GM12875 (cell line): ENCODE measurements around the gene CADPS2.

ENCODE experiments used
- H3K4me3 ChIP-seq: one replicate; pipeline ENCODE4 v1.5.1; 2011; ENCODE audit warnings: low read depth, low read length, control low read depth
- TF ChIP-seq, protein P1 (sequence below): IDR thresholded peaks from 2 replicates; pipeline ENCODE4 v1.5.1; 2011; ENCODE audit warnings: low read depth, mild to moderate bottlenecking, control low read depth, inconsistent platforms, low read length, moderate library complexity, borderline replicate concordance; ENCODE audit not compliant: insufficient read depth

The CADPS2 gene

DNA sequence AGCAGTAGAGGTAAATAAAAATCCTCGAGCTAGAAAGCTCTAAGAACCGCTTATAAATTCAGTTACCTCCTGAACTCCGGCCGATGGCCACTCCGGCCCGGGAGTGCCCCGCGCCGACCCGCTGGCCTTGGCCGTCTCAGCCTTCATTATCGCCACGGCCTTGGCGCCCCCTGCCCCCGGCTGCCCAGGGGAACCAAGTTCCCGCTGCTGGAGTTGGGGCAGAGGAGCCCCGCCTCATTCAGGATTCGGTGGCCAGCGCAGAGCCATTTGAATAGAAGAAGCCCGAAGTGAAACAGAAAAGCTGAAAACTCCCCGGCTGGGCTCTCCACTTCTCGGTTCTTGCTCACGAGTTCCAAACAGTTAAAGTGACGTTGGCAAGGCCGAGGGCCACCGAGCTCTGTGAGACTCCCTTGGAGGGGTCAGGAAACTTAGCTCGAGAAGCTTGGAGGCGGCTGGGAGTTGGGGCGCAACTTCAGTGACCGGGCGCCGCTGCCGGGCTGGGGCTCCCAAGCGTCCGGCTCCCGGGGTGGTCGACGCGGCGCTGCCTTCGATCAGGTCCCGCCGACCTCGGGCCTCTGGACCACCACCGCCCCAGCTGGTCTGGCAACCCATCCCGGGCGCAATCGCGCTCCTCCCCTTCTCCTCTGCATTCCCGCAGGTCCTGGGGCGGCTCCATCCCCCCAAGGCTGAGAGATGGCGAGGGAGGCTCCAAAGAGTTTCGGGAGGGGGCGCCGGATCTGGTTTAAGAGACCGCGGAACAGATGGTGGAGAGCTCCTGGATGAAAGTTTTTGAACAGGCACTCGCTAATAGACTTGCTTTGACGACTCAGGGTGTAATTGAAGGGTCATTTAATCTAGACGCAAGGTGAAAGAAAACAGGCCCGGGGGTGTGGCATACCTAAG, 575.9 kb downstream of the CADPS2 start:
- TF ChIP-seq, protein P1, sequence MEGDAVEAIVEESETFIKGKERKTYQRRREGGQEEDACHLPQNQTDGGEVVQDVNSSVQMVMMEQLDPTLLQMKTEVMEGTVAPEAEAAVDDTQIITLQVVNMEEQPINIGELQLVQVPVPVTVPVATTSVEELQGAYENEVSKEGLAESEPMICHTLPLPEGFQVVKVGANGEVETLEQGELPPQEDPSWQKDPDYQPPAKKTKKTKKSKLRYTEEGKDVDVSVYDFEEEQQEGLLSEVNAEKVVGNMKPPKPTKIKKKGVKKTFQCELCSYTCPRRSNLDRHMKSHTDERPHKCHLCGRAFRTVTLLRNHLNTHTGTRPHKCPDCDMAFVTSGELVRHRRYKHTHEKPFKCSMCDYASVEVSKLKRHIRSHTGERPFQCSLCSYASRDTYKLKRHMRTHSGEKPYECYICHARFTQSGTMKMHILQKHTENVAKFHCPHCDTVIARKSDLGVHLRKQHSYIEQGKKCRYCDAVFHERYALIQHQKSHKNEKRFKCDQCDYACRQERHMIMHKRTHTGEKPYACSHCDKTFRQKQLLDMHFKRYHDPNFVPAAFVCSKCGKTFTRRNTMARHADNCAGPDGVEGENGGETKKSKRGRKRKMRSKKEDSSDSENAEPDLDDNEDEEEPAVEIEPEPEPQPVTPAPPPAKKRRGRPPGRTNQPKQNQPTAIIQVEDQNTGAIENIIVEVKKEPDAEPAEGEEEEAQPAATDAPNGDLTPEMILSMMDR = no peak
- no peak overlapping the region for H3K4me3 ChIP-seq

DNA sequence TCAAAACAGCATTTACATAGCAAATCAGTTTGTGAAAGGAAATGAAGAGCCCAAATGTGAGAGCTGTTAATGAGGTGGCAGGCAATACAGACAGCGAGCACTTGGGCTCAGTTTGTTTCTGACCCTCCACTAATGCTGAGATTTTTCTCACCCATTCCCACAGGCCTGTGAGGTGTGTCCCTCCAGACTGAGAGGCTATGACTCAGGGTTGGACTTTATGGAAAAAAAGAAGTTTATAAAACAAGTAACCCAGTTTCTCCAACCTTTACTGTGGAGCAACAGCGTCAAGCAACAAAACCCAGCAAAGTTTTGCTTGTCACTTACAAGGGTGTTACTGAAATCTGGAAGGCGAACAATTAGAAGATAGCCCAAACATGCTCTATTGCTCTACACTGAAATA, 576.8 kb downstream of the CADPS2 start:
- TF ChIP-seq, protein P1 = no peak
- no peak overlapping the region for H3K4me3 ChIP-seq

DNA sequence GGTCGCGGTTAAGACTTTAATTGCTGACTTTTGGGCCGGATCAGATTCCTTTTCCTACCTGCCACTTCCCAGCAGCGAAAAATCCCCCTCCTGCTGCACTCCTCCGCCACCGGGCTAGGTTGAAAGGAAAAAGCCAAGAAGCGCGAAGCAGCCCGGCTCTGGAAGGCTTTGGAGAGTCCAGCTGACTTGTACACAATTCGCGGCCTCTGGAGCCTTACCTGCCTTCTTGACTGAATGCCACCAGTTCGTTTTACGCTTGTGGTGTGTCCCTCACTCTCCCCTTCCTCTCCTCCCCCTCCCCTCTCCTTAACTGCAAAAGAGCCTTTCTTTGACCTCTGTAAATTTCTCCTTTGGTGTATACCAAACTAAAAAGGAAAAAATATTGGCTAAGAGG, 579.0 kb downstream of the CADPS2 start:
- TF ChIP-seq, protein P1 = no peak
- no peak overlapping the region for H3K4me3 ChIP-seq

DNA sequence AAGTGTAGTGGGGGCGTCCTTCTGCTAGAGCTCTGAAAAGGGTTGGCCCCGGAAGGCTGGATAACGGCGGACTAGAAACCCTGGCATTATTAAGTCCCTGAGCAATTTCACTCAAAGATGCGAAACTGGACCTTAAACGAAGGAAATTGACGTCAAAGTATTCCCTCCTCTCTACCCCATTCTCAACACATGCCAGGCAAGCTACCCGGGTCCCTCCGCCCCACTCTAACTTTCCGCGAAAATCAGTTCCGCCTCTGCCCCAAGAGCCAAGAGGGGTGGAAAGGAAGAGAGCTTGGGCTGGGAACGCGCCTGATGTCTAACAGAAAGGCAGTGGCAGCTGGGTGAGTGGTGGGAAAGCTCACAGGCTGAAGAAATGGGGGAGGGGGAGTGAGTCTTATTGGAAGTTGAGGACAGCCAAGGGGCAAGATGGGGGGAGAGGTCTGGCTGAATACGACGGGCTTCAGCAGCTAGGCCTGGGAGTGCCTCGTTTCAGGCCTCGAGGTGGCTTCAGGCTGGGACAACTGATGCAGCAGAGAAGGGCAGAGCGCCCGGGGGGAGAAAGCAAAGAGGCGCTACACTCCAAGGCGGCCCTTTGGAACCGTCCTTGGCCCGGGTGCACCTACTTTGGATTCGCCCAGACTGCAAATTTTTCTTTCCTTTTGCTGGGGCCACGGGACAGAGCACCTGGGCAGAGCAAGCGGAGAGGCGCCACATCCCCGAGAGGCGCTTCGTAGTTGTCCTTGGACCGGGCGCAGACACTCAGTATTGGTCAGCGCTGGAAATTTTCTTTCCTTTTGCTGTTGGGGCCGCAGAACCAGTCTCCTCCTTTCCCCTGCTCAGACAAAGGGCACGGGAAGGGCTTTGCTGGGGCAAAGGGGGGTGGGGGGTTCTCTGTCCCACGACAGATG, 579.7 kb downstream of the CADPS2 start:
- TF ChIP-seq, protein P1 = no peak
- H3K4me3 ChIP-seq = no peak overlapping the region

DNA sequence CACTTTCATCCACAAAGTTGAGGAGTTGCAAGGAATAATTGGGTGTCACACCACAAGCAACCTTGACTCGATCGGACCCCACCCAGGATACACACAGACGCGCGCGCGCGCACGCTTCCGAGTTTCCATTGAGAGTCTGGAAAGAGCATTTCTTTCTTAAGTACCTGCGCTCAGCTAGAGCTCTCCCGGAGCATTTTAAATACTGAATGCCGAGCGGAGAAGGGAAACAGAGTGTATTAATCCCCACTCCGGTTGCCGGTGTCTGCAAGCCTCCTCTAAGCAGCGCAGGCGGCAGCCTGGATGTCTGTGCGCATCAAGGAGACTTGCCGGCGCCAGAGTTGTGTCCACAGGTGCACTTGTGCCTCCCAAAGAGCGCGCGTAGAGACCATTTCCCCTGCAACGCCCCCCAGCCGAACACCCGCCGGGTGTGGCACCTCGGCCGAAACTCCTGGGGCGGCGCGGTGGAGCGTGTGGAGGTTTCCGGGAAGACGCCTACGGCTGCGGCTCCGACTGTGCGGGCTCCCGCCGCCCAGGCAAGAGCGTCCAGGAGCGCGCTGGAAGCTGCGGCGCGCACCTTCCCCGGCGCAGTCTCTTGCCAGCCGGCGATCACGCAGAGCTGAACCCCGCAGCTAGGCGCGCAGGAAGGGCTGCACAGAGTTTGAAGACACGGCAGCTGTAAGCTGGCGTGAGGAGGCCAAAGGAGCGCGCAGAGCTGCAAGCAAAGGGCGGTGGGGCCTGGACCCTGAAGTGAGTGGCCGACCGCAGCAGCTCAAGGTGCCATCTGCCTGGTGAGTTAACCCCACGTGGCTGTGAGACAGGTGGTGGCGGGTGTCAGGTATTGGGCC, 580.6 kb downstream of the CADPS2 start:
- TF ChIP-seq, protein P1 = no peak
- no peak overlapping the region for H3K4me3 ChIP-seq

DNA sequence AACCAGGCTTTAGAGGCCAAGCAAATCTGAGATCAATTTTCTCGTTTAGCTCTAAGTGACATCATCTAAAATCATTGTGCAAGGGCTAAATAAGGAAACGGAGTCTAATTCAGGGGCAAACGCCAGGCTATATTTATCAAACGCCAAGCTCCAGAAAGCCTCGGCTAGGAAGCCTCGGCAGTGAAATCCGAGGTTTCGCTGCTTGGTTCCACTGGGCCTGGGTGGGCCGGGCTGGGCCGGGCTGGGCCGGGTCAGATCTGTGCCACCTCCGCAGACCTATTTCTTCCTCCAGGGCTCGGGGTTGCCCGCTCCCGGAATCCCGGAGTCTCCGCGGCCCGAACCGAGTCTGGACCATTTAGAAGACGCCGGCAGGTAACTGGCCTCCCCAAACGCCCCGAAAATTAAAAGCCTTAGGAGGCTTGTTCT, 581.3 kb downstream of the CADPS2 start:
- H3K4me3 ChIP-seq = no peak overlapping the region
- TF ChIP-seq, protein P1 = no peak
